ENCODE results near the gene VWA2. TPM values are rescaled to one million over a fixed set of nuclear protein-coding genes. Genes with fewer than 3 reads are reported as not detected.

VWA2 gene
- total and polyA plus RNA-seq, 2 donors (not counting 3 experiments of a cell fraction or from before 2014, with no cell fraction given): not detected

DNA sequence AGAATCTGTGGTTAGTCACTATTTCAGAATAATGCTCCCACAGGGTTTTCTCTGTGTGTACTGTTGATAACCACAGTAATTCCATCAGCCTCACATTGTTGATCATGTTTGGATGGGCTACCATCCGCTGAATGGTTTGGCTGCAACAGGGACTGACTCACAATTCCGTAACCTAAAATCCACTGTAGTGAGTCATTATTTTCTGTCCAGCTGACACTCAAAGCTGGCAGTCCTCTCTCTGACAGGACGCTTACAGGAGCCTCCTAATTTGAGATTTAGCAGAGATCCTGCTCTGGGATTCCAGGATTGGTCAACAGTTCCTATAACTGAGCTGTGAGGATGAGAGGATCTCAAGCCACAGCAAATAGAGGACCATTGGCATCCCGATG, 32.7 kb downstream of the VWA2 start:
- Histone ChIP-seq H3K27ac (ENCODE audit: insufficient read depth, low read depth, low read length) (no peak overlapping the region), H3K9me3 (replicated peaks; ENCODE audit: control insufficient read depth, insufficient read depth, low read length) (no peaks in the 10 kb centered on the region), H3K36me3 (ENCODE audit: control insufficient read depth in 2 of 2, extremely low read depth in 1 of 2, insufficient read depth in 2 of 2, low read length in 2 of 2) (no peaks in the 10 kb centered on the region), H3K4me3 (replicated peaks in 1 of 3; ENCODE audit: insufficient read depth in 1 of 3, low read depth in 1 of 3, low read length in 3 of 3) (no peak overlapping the region), H3K9ac (replicated peaks; ENCODE audit: extremely low read depth, insufficient read depth, low read length) (no peak overlapping the region), H4K20me1 (replicated peaks; ENCODE audit: control insufficient read depth, extremely low read depth, insufficient read depth, low read length) (no peaks in the 10 kb centered on the region), H3K27me3 (ENCODE audit: control insufficient read depth in 2 of 2, insufficient read depth in 2 of 2, low read length in 2 of 2) (no peaks in the 10 kb centered on the region), H2AFZ (ENCODE audit: low read depth, low read length) (no peak overlapping the region), H3K79me2 (ENCODE audit: control insufficient read depth, insufficient read depth, low read length) (no peaks in the 10 kb centered on the region), H3K4me2 (ENCODE audit: insufficient read depth, low read length) (no peak overlapping the region), H3K4me1 (ENCODE audit: control insufficient read depth, extremely low read depth, insufficient read depth, low read length) (peaks cover 7% of the 10 kb centered on the region), H3K9me1 (replicated peaks; ENCODE audit: control insufficient read depth, extremely low read depth, insufficient read depth, low read length) (no peaks in the 10 kb centered on the region)
- ChIA-PET CTCF (interaction anchor here (1.0 to 3.3 kb wide), 2 partner anchors 9 to 32 kb away, joined by 3 to 14 read pairs; no protein-coding TSS in a partner anchor), POLR2A (no interaction called here)
- dilution Hi-C loops (cut with MboI; ENCODE audit: extremely low pct_ligation_motif_present, low sequenced_read_pairs): no loop called here
- intact Hi-C loops (cut with micrococcal nuclease): no loop called here
- FAIRE-seq (peak; percentile 90), DNase-seq (ENCODE audit: low read depth, low spot score) (peak; percentile 76)
- TF ChIP-seq POLR2AphosphoS5 (IDR thresholded peaks at IDR 0.05; ENCODE audit: insufficient read depth, low read depth, low read length) (peak; percentile 55), EZH2 (IDR thresholded peaks at IDR 0.05; ENCODE audit: borderline replicate concordance, low read depth, low read length, severe bottlenecking) (no peak), POLR2A (IDR thresholded peaks at IDR 0.05; ENCODE audit: low read depth, low read length) (no peak), MYC (IDR thresholded peaks at IDR 0.05; ENCODE audit: low read depth, low read length) (no peak), GATA2 (IDR thresholded peaks at IDR 0.05; ENCODE audit: insufficient read depth, insufficient read length, low read depth, low read length) (no peak), JUN (IDR thresholded peaks at IDR 0.05; ENCODE audit: borderline replicate concordance, insufficient read depth, insufficient read length, low read depth) (peak; percentile 68), FOS (IDR thresholded peaks at IDR 0.05; ENCODE audit: borderline replicate concordance, insufficient read depth, low read length) (peak; percentile 87)
- TF ChIP-seq, protein P1, sequence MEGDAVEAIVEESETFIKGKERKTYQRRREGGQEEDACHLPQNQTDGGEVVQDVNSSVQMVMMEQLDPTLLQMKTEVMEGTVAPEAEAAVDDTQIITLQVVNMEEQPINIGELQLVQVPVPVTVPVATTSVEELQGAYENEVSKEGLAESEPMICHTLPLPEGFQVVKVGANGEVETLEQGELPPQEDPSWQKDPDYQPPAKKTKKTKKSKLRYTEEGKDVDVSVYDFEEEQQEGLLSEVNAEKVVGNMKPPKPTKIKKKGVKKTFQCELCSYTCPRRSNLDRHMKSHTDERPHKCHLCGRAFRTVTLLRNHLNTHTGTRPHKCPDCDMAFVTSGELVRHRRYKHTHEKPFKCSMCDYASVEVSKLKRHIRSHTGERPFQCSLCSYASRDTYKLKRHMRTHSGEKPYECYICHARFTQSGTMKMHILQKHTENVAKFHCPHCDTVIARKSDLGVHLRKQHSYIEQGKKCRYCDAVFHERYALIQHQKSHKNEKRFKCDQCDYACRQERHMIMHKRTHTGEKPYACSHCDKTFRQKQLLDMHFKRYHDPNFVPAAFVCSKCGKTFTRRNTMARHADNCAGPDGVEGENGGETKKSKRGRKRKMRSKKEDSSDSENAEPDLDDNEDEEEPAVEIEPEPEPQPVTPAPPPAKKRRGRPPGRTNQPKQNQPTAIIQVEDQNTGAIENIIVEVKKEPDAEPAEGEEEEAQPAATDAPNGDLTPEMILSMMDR (IDR thresholded peaks at IDR 0.05; ENCODE audit: extremely low read depth in 1 of 2, insufficient read depth in 1 of 2, low read depth in 1 of 2, low read length in 2 of 2): no peak
- TF ChIP-seq, protein P2, sequence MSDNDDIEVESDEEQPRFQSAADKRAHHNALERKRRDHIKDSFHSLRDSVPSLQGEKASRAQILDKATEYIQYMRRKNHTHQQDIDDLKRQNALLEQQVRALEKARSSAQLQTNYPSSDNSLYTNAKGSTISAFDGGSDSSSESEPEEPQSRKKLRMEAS (IDR thresholded peaks at IDR 0.05; ENCODE audit: insufficient read depth, insufficient read length): no peak
- BruUV-seq (replicated peaks): no TSS peak
